AG09309 (cell line): Measurements from ENCODE around the gene NFAT5.

Source experiments
- DNase-seq: peaks from one replicate; pipeline ENCODE4 v3.0.0-alpha.2; 2010; ENCODE audit warnings: low read depth
- H3K4me3 ChIP-seq: 2 replicates; pipeline ENCODE4 v1.5.1; 2011; ENCODE audit warnings: mild to moderate bottlenecking, low read depth, low read length, moderate library complexity; ENCODE audit not compliant: control insufficient read depth
- CTCF ChIP-seq: IDR thresholded peaks from 2 replicates; pipeline ENCODE4 v1.5.1; 2011; ENCODE audit warnings: mild to moderate bottlenecking, low read depth, low read length, inconsistent platforms; ENCODE audit not compliant: insufficient read depth, control insufficient read depth; ENCODE audit errors: missing control alignments

Gene NFAT5

GRCh38 chr16:69703638-69704037 is 137.9 kb downstream of the NFAT5 start:
- TF ChIP-seq CTCF, result no peak
- H3K4me3 ChIP-seq, result no peak overlapping the region
- no peak for DNase-seq

- TF ChIP-seq CTCF, result no peak
- H3K4me3 ChIP-seq, result no peak overlapping the region
- DNase-seq, result no peak
These were observed 140.6 kb downstream of the NFAT5 start for GRCh38 chr16:69706256-69706974.

GRCh38 chr16:69706975-69707340 is 141.2 kb downstream of the NFAT5 start:
- DNase-seq, result no peak
- no peak for TF ChIP-seq CTCF
- H3K4me3 ChIP-seq, result no peak overlapping the region

GRCh38 chr16:69707920-69708683 is 142.3 kb downstream of the NFAT5 start:
- TF ChIP-seq CTCF, result no peak
- H3K4me3 ChIP-seq, result no peak overlapping the region
- DNase-seq, result no peak

GRCh38 chr16:69709456-69710084 is 143.8 kb downstream of the NFAT5 start:
- TF ChIP-seq CTCF, result peak; percentile 49
- DNase-seq, result no peak
- H3K4me3 ChIP-seq, result no peak overlapping the region

GRCh38 chr16:69711115-69711740 is 145.5 kb downstream of the NFAT5 start:
- peak; percentile 46 for DNase-seq
- no peak for TF ChIP-seq CTCF
- no peak overlapping the region for H3K4me3 ChIP-seq
